HEK293 (cell line): ENCODE measurements around the gene SLC7A6.

Experiments
- CTCF ChIP-seq: fragments of 450-650 bp; formaldehyde crosslinking; IDR thresholded peaks from 2 replicates; pipeline ENCODE4 v1.5.1; 2016; ENCODE audit warnings: missing biosample characterization, missing genetic modification characterization
- YY1 ChIP-seq: fragments of 450-650 bp; formaldehyde crosslinking; IDR thresholded peaks from 2 replicates; pipeline ENCODE4 v1.5.1; 2018; ENCODE audit warnings: missing biosample characterization, missing genetic modification characterization
- YY2 ChIP-seq: fragments of 450-650 bp; formaldehyde crosslinking; IDR thresholded peaks from 2 replicates; pipeline ENCODE4 v1.5.1; 2016; ENCODE audit warnings: missing biosample characterization, missing genetic modification characterization
- ZBTB48 ChIP-seq: fragments of 450-650 bp; formaldehyde crosslinking; IDR thresholded peaks from 2 replicates; pipeline ENCODE4 v1.5.1; 2016; ENCODE audit warnings: missing biosample characterization, missing genetic modification characterization
- ZNF24 ChIP-seq: fragments of 450-650 bp; formaldehyde crosslinking; IDR thresholded peaks from 2 replicates; pipeline ENCODE4 v1.5.1; 2016; ENCODE audit warnings: missing biosample characterization, missing genetic modification characterization

GRCh38 chr16:68338326-68339119, 74.2 kb downstream of the SLC7A6 start:
- TF ChIP-seq ZBTB48 (no peak), CTCF (tag by site-specific recombination) (no peak), YY2 (no peak), YY1 (tag by site-specific recombination) (no peak), ZNF24 (no peak)
